HG03457 (cell line): Measurements from ENCODE around the gene TRAF1.

Experiments
- ATAC-seq: cut with Tn5 transposase; IDR thresholded peaks from one replicate; pipeline ENCODE4 v1.9.1; 2021; ENCODE audit warnings: moderate number of reproducible peaks; ENCODE audit not compliant: unreplicated experiment

Gene TRAF1

DNA sequence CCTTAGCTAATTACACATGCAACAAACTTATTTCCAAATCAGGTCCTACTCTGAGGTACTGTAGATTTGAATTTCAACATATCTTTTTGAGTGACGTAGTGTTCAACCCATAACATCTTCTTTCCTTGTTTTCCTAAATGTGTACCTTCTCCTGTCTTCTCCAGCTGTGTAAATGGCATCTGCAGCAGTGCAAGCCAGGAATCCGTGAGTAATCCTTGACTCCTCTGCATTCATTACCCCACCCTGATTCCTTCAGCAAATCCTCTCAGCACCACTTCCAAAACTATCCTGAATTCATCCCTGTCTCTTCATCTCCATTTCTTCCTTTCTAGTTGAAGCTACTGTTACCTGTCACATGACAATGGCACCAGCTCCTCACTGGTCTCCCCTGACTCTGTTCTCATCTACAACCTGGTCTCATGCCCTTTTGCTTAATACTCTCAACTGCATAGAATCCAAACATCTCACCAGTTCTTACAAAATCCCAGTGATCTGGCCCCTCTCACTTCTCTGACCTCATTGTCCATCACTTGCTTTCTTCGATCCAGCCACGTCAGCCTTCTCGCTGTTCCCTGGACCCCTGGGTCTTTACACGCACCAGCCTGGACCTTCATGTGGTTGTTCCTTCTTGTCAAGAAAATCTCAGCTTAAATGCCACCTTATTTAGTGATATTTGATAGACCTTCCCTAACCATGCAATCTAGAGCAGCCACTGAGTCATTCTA, 14.6 kb upstream of the TRAF1 start:
- ATAC-seq: no peak

DNA sequence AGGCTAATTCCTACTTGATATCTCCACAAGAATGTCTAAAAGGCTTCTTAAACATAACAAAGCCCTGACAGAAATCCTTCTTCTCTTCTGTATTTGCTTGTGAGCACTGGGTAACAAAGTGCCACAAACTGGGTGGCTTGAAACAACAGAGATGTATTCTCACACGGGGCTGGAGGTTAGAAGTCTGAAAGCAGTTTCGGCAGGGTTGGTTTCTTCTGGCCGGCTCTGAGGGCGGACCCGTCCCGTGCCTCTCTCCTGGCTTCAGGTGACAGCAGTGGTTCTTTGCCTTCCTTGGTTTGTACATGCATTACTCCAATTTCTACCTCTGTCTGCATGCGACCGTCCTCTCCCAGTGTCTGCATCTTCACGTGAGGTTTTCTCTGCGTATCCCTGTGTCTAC, 14.0 kb upstream of the TRAF1 start:
- ATAC-seq: no peak

DNA sequence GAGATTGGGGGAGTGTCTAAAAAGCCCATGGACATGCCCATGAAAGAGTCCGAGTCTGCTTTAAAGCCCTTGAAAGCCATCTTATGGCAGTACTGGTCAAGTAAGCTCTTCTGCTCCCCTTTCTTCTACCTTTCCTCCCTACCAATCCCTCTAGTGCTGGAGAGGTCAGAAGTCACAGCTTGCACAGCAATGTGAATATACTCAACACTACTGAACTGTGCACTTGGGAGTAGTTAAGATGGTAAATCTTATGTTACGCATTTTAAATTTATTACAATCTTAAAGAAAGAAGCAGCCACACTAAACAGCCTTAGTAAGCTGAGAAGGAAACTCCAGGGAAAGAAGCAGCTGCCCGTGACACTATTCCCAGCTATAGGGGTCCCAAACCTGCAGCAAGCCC, 12.3 kb upstream of the TRAF1 start:
- ATAC-seq: no peak

DNA sequence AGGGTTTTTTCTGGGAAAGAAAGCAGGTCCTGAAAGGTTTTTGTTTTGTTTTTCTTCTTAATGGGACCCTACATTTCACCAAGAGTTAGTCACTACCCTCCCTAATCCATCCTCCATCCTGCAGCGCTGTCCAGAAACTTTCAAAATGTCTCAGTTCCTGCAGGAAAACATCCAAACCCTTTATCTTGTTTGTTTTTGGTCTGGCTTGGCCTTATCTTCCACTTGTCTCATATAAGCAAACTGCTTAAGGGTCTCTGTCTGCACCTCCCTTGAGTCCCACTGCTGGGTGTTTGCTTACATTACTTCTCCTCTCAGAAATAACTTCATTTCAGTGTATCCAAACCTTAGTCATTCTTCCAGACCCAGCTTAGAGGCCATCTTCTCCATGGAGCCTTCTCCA, 11.0 kb upstream of the TRAF1 start:
- ATAC-seq: no peak

DNA sequence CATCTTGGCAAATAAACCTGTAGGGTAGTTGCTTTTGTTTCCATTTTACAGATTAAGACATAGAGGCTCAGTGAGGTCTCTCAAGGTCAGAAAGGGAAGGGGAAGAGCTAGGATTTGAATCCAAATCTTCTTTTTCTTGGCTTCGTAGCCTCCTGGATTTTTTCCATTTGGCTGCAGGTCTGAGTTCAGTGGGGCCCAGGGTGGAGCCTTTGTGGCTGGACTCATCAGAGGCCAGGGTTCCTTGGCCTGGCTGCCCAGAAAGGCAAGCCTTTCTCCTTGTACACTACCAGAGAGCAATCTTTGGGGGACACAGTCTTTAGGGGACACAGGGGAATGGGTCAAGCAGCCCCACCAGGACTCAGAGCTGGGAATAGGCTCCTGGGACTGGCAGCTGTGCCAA, 10.5 kb upstream of the TRAF1 start:
- no peak for ATAC-seq

DNA sequence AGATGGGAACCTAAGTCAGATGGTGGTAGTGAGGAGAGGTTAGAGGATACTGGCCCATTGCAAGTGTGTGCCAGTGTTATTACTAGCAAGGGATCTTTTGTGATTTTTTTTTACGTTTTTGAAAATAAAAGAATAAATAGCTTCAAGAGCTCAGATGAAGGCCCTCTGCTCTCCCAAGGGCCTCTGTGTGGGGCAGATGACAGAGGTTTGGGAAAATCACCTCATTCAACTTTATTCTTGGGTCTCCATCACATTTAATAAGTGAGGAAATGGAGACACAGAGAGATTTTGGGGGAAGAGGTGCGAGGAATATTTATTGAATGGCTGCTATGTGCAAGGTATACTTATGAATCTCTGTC, 10.1 kb upstream of the TRAF1 start:
- no peak for ATAC-seq

DNA sequence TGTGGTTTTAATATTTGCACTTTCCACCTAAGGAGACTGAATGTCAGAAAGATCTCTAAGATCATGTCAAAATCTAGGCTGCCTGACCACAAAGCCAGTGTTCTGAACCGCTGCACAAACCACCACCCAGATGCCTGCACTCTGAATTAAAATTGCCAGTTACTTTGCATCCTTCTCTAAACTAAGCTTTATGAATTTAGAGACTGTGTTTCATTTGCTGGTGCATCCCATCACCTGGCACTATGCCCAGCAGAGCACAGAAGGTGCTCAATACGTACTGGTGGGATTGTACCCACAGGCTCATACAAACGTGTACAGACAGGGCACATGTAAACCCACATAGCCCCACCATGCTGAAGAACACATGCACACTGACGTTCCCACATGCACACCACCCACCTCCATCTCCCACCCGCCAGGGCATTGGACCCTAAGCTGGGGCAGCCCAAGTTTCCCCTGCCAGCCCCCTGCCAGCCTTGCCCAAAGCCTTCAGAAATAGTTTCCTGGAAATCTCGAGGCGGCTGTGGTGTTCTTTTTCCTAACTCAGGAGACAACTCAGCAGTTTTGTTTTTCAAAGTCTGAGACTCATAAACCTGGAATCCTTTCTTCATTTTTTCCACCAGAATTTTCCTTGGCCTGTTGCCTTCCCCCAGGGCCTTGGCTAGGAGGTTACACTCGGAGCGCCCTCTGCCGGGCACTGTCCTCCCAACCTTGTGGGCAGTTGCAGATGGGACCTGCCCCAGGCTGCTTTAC, 9.6 kb upstream of the TRAF1 start:
- no peak for ATAC-seq

DNA sequence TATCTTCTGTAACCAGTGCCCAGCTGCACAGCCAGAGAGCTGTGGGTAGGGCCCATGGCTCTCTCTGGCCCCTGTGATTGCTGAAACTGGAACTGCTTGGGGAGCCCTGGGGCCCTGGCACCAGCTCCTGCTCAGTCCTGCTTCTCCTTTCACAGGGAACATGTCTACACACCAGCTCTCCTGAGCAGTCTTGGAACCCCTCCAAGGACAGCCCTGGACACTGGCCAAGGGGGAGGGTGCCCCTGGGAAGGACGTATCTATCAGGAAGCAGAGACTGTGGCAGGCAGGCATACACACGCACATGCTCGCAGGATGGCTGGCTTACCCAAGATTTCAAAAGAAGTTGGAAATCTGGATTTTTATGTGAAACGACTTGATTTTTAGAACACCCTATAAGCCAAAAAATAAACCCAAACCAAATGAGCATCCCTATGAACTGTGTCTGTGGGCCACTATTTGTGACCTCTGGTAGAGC, 8.8 kb upstream of the TRAF1 start:
- ATAC-seq: no peak

DNA sequence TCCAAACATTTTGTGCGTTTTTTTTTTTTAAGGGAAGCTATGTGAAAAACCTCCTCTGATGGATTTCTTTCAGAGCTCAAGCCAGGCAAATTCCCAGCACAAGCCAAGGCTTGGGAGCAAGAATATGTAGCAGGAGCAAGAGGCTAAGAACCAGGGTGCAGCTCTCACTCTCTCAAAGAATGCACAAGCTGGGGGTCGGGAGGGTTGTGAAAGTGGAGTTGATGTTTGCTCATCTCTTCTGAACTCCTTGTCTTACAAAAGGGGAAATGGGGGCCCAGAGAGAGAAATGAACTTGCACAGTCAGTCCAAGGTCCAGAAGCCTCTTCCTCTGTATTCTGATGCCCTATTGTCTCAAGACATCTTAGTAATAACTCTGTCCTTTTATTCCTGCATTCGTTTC, 7.7 kb upstream of the TRAF1 start:
- ATAC-seq: no peak

DNA sequence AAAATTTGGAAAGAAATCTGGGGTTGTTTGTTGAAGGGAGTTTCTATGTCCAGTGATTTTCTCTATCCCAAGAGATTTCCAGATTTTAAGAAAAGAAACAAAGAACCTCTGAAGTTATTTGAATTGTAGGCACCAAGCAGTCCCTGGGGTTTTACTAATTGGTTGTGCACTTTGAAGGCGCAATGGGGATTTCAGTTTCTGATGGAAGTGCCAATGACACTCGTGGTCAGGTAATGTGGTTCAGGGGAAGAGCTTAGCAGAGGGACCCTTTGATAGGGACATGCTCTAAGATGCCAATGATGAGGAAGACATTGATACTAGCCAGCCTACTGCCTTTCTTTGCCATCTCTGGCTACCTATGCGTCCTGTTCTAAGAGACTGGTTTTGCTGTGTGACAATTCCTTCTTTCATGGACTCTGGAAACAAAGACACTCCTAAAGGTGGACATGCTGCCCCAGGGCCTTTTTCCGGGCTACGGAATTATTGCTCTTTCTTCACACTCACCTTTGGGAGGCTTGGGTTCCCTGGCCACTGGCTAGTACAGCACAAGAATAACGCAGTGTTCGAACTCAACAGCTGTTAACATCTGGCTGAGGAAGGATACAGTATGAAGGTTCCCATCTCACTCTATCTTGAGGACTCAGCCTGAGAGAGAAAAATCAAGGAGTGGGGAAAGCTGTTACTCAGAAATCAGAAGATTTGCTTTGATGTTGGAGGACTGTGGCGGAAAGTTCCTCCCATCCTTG, 6.9 kb upstream of the TRAF1 start:
- ATAC-seq: no peak

DNA sequence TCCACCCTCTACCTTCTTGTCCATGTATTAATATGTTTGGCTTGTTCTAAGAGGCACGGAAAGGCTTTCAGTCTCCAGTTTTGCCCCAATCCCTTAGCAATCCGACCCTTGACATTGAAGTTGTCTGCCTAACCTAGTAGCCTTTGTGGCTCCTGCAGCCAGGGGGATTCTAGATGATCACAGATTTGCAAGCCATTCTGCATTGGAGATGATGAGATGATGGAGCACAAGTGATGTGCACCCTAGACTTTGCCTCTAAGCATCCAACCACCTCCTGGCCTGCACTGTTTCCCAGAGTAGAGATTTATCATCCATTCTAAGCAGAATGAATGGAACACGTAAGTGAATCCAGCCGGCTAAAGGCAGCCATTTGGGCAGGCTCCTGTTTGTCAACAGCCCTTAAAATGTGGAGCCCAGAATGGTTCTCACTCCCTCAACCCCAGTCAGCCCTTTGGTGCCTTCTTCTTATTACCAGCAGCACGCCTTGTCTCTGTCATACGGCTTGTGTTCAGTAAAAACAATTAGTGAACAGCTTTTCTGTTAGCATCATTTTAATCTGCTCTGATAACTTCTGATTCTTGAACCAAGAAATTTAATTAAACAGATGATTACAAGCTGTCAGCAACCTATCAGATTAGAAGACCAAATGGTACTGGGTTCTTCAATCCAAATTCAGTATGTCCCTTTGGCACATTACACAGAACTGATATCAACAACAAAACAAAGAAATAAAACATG, 5.7 kb upstream of the TRAF1 start:
- no peak for ATAC-seq

DNA sequence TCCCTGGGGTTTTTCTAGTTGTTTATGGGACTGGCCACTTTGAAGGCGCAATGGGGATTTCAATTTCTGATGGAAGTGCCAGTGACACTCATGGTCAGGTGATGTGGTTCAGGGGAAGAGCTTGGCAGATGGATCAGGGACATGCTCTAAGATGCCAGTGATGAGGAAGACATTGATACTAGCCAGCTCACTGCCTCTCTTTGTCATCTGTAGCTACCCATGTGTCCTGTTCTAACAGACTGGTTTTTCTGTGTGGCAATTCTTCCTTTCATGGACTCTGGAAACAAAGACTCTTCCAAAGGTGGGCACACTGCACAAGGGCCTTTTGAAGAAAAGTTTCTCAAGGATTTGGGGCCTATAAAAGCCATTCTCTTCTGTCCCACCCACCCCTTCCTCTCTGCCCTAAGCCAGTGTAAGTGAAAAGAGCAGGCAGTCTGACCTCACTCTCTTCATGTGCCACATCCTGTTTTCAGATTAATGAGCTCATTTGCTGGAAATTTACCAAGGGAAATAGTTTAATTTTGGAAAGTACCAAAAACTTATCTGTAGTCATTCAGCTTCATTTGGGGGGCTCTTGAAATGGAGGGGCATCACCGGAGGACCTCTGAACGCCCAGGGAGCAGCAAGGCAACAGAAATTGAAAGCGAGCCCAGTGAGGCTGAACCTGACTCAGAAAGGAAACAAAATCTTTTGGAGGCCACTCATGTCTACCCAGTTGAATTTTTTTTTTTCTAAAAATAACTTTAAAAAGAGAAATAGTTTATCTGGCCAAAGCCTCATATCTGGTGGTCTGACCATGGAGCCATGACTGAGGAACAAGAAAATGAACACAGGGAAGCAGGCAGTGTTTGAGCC, 4.9 kb upstream of the TRAF1 start:
- ATAC-seq: peak; percentile 42

DNA sequence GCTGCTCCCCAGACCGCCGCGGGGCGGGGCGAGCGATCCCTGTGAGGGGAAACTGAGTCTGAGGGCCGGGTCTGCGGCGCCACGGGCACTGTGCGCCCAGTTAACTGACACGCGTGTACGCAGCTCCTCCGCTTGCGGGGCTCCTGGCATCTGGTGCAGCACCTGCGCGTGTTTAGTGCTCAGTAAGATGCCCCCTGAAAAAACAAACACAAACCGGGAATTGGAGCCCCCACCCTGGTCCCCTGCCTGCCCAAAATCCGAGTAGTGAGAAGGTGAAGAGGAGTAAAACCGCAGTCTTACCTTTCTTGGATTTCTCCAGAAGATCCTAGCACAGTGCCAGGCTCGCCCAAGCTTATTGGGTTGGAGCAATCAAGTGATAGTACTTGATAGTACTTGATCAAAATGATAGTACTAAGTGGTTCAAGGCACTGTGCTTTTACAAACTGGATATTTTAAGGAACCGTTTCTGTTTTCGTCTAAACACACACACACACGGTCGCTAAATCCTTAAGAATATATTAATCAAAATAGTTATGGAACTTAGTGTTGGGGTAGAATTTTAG, 2.7 kb upstream of the TRAF1 start:
- ATAC-seq: no peak

DNA sequence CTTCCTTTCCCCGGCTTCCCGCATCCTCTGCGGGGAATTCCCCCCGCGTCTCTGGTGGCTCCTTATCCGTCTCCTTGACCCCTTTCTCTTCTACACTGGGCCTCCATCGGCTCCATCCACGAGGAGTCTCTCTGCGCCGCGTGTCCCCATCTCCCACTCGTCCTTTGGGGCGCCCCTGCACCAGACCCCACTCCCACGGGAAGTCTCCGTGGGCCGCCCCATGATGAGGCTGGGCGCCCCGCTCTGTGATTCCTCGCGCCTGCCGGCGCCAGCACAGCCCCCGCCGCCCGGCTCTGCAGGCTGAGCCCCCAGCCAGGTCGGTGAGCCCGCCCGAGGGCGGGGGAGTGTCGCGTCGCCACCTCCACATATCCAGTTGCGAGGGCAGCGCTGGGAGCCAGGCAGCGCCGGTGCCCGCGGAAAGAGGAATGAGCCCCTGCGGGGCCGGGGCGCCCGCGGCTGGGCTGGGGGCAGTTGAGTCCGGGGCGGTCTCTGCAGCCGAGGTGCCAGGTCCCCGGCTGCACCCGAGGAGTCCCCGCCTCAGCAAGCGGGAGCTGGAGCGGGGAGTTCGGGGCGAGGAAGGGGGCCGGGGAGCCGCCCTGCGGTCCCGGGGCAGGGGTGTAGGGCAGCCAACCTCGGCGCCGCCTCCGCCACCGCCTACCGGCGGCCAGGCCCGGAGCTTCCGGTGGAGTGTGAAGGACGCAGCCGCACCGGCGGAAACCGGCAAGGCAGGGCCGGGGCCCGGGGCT, 2.1 kb upstream of the TRAF1 start:
- peak; percentile 22 for ATAC-seq

DNA sequence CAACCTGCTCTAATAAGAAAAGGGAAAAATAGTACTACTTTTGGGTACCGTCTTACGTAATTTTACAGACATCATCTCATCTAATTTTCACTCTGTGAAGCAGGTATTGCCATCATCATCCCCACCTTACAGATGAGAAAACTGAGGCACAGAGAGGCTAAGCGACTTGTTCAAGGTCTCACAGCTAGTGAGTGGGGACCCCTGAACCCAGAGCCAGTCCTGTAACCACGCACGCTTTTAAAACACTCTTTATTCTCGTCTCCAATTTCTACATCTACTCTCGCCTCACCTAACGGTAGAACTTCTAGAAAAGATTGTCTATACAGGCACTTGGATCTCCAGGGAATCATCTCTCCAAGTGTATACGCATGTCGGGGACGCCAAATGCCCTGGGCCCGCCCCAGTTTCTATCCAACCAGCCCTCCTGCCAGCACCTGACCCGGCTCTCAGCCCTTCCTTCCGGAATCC, 1.5 kb upstream of the TRAF1 start:
- ATAC-seq: no peak

DNA sequence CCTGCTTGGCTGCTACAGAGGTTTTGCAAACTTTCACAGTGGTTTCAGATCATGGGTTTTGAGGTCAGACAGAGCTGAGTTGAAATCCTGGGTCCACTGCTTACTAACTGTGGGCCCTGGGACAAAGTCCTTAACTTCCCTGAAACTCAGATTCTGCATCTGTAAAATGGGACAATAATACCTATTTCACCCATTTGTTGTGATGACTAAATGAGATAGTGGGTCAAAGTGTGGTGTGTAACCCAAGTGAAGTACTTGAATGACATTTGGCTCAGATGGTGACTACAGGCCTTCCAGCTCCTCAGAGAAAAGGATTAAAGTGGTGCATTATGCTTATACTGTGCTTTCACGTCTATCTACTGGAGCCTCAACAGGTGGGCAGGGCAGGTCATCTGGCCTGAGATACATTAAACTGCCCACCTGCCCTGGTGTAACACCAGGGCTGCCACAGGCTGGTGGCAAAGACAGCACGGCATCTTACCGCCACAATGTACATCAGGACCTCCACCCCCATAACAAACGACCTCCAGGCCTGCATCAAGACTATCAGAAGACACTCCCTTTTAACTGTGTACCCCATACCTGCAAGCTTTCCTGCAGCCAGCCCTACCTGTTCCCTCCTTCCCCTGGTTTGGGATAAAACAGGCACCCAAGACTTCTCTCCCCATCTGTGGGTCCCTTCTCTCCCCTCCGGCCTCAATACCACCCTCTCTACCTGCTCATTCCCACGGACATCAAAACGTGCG, 846 bp upstream of the TRAF1 start:
- ATAC-seq: no peak

DNA sequence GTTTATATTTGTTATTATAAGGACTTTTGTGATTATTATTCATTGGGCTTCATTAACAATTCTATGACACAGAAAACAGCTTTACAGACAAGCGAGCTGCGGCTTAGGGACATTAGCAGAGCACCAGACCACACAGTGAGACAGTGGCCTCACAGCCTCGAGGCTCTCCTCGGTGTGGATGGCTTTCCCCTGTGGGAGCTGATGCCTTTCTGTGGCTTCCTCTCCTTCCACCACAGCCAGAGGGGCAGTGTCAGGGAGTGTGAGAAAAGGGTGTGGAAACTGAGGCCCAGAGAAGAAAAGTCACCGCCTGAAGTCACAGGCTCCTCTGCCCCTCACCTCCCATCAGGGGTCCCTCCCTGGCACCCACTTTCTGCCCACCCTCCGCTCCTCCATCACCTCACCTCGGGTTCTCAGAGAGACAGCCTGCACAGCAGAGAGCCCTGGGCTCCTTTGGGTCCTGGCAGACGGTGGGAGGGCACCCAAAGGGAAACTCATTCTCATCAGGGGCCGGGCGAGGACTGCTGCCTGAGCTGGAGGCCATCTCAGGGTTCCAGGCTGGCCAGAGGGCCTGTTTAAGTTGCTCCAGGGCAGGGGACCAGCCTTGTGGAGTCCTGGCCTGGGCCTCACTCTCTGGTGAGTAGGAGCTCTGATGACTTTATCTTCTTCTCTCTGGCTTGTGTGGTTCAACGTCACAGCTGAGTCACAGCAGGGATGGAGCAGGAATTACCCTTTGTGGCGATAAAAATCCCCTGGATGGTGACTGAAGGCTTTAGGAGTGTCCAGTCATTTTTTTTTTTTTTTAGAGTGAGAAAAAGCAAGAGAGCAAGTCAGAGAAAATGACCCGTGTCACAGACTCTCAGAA, 830 bp downstream of the TRAF1 start:
- peak; percentile 44 for ATAC-seq
